Right lobe of liver (tissue), 6 donors: Measurements from ENCODE around the gene PCNA. TPM values are rescaled to one million over a fixed set of nuclear protein-coding genes. Genes with fewer than 3 reads are reported as not detected.

Source experiments
- ATAC-seq, 4 donors: fragments of 200-7000 bp; cut with Tn5 transposase; one replicate each; pipeline ENCODE4 v1.9.1; 2020; ENCODE audit warnings: mild to moderate bottlenecking in 4 of 4, moderate library complexity in 4 of 4
- DNase-seq, 3 donors: peaks; one replicate each; pipeline ENCODE4 v3.0.0-alpha.2; 2020
- H3K27ac ChIP-seq, 3 donors: fragments of 200-600 bp; one replicate each; pipeline ENCODE4 v1.8.0; 2022
- H3K27me3 ChIP-seq, 2 donors: fragments of 200-600 bp; one replicate each; pipeline ENCODE4 v1.8.0; 2022
- H3K36me3 ChIP-seq, 4 donors: fragments of 200-600 bp; sonication (generic) in 1 of 4; one replicate each; pipeline versions ENCODE4 v1.5.1 to v1.8.0; 2017 to 2022; ENCODE audit warnings: control low read depth in 1 of 4
- H3K4me1 ChIP-seq, 4 donors: fragments of 200-600 bp; sonication (generic) in 1 of 4; one replicate each; pipeline versions ENCODE4 v1.5.1 to v1.8.0; 2017 to 2022; ENCODE audit warnings: control low read depth in 1 of 4
- H3K4me3 ChIP-seq, 3 donors: fragments of 200-600 bp; one replicate each; pipeline ENCODE4 v1.8.0; 2022
- H3K9me3 ChIP-seq, 4 donors: fragments of 200-600 bp; sonication (generic) in 1 of 4; one replicate each; pipeline versions ENCODE4 v1.5.1 to v1.8.0; 2017 to 2022; ENCODE audit warnings: control low read depth in 1 of 4
- CTCF ChIP-seq, 4 donors: fragments of 200-600 bp in 3 of 4; fragments of 450-650 bp in 1 of 4; IDR thresholded peaks; one replicate each; pipeline versions ENCODE4 v1.5.1 to v1.8.0; 2016 to 2022; ENCODE audit warnings: antibody characterized with exemption in 4 of 4, mild to moderate bottlenecking in 2 of 4
- POLR2A ChIP-seq: fragments of 450-650 bp; IDR thresholded peaks from one replicate; pipeline ENCODE4 v1.6.1; 2017; ENCODE audit warnings: antibody characterized with exemption, mild to moderate bottlenecking
- WGBS: methylation state at CpG from one replicate; pipeline ENCODE4 v1.1.6; 2018; ENCODE audit warnings: low coverage, low lambda C conversion rate; ENCODE audit not compliant: insufficient coverage; ENCODE audit errors: missing lambda C conversion rate; 5-methylcytosine and 5-hydroxymethylcytosine counted together
- intact Hi-C, 2 donors: fragments of 100-400 bp; cut with DNase I; formaldehyde crosslinking; loops; one replicate each; pipeline versions ENCODE4 v1.11.2 to v1.14.1; 2022
- small RNA-seq, 2 experiments: library from RNA; depleted of rRNA; stranded (forward); fragments of <200 nt; gene quantifications; one replicate each; pipeline ENCODE3, GENCODE V24; 2016
- total RNA-seq, 6 experiments: library from RNA; depleted of rRNA in 2 of 6; stranded (reverse); fragments of >200 nt in 2 of 6; fragmentation: NEBNext Ultra II Directional in 3 of 6; extraction: Animal tissue kit (Norgen Biotek cat#: 25700) in 3 of 6; gene quantifications; one replicate each; pipeline versions ENCODE4 v1.1.0 to v1.2.4, GENCODE V29; 2016 to 2023
- donor health status: DM: no; HTN: yes; CAD: no.
- donor health status: DM: no; HTN: no; CAD: no.
- donor health status: DM: no; HTN: no; CAD: no.
- donor health status: DM: no; HTN: yes; CAD: no.
- donor health status: DM: no; HTN: yes; CAD: no.

PCNA gene
- total RNA-seq, 6 experiments from 2014 or later = 14.8 to 56.1 (median 16.1) TPM

- 83% methylated on average over 9 of the region's 9 CpGs for WGBS
- no peak for TF ChIP-seq CTCF (IDR thresholded peaks at IDR 0.05)
- no peak for TF ChIP-seq POLR2A
- H3K27me3 ChIP-seq = no peaks in the 10 kb centered on the region
- H3K9me3 ChIP-seq = no peaks in the 10 kb centered on the region
- ATAC-seq (no peak), DNase-seq (no peak)
- H3K36me3 ChIP-seq = no peaks in the 10 kb centered on the region
- no peak overlapping the region for H3K4me3 ChIP-seq
- H3K4me1 ChIP-seq = peaks cover 0 to 3% (median 3%) of the 10 kb centered on the region in 4 donors
- H3K27ac ChIP-seq = no peak overlapping the region
- intact Hi-C loops = no loop called here
These were observed 51.7 kb downstream of the PCNA start for GRCh38 chr20:5067877-5068645.

GRCh38 chr20:5065879-5066383 lies 53.8 kb downstream of the PCNA start:
- TF ChIP-seq POLR2A (no peak), CTCF (IDR thresholded peaks at IDR 0.05) (no peak)
- ATAC-seq (peak; percentile 59 to 95 (median 70)), DNase-seq (peak in 2 of 3 donors; percentile 66 to 77)
- no peak overlapping the region for H3K4me3 ChIP-seq
- no peaks in the 10 kb centered on the region for H3K27me3 ChIP-seq
- H3K9me3 ChIP-seq = no peaks in the 10 kb centered on the region
- 56% methylated on average over 3 of the region's 10 CpGs for WGBS
- H3K36me3 ChIP-seq = no peaks in the 10 kb centered on the region
- H3K4me1 ChIP-seq = no peaks in the 10 kb centered on the region
- no peak overlapping the region for H3K27ac ChIP-seq
- intact Hi-C loops = no loop called here

- Histone ChIP-seq H3K4me3 (no peak overlapping the region), H3K36me3 (no peaks in the 10 kb centered on the region), H3K27me3 (no peaks in the 10 kb centered on the region), H3K4me1 (no peaks in the 10 kb centered on the region), H3K9me3 (no peaks in the 10 kb centered on the region), H3K27ac (no peak overlapping the region)
- WGBS = 80% methylated on average over 1 of the region's 7 CpGs
- DNase-seq = no peak
- peak in 3 of 4 donors; percentile 21 to 61 (median 37) for ATAC-seq
- TF ChIP-seq CTCF (IDR thresholded peaks at IDR 0.05) (no peak), POLR2A (no peak)
- intact Hi-C loops = no loop called here
These were observed 54.4 kb downstream of the PCNA start for GRCh38 chr20:5065166-5065878.

Small RNA genes lying within 50 kb of the gene (small RNA-seq; reads per million reads assigned to genes)
- gene RF00019 (0 reads per million in 2 experiments), gene RF00568 (0 reads per million in 2 experiments), gene RNA5SP474 (0 reads per million in 2 experiments)

Other genes with a start within 250 kb of the PCNA start
- gene SLC23A2, start 118.4 kb downstream of the PCNA start, total RNA-seq = 10 to 100 TPM; 23.4 to 41.1 (median 30.5) TPM
- 10 to 100 TPM; 60.5 to 88.1 (median 71.5) TPM for gene TMEM230, start 6.9 kb downstream of the PCNA start, total RNA-seq
- gene CDS2, start 7.0 kb upstream of the PCNA start, total RNA-seq = 10 to 100 TPM; 13.7 to 42.3 (median 31.6) TPM
- gene PROKR2, start 197.0 kb upstream of the PCNA start, total RNA-seq = not detected